Measurements from ENCODE around the gene ANKRD17.

GRCh38 chr4:73051625-73052024 is 207.0 kb downstream of the ANKRD17 start:
- TF ChIP-seq, protein P1, sequence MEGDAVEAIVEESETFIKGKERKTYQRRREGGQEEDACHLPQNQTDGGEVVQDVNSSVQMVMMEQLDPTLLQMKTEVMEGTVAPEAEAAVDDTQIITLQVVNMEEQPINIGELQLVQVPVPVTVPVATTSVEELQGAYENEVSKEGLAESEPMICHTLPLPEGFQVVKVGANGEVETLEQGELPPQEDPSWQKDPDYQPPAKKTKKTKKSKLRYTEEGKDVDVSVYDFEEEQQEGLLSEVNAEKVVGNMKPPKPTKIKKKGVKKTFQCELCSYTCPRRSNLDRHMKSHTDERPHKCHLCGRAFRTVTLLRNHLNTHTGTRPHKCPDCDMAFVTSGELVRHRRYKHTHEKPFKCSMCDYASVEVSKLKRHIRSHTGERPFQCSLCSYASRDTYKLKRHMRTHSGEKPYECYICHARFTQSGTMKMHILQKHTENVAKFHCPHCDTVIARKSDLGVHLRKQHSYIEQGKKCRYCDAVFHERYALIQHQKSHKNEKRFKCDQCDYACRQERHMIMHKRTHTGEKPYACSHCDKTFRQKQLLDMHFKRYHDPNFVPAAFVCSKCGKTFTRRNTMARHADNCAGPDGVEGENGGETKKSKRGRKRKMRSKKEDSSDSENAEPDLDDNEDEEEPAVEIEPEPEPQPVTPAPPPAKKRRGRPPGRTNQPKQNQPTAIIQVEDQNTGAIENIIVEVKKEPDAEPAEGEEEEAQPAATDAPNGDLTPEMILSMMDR (IDR thresholded peaks at IDR 0.05), result no peak
- TF ChIP-seq EZH2 (IDR thresholded peaks at IDR 0.05), result no peak
- TF ChIP-seq EZH2phosphoT487 (IDR thresholded peaks at IDR 0.05), result no peak

Data from neural progenitor cell (in vitro differentiated cells).